Transverse colon (tissue), 4 donors: ENCODE measurements around the gene SHROOM3. TPM values are rescaled to one million over a fixed set of nuclear protein-coding genes. Genes with fewer than 3 reads are reported as not detected.

ENCODE experiments used
- DNase-seq: peaks from one replicate; pipeline ENCODE4 v3.0.0-alpha.2; 2019
- H3K27ac ChIP-seq, 4 donors: fragments of 200-600 bp; sonication (generic); 2 replicates each; pipeline ENCODE4 v1.5.1; 2016 to 2018; ENCODE audit warnings: inconsistent platforms in 4 of 4
- H3K27me3 ChIP-seq: fragments of 200-600 bp; sonication (generic); 2 replicates; pipeline ENCODE4 v1.5.1; 2017; ENCODE audit warnings: inconsistent platforms
- H3K36me3 ChIP-seq, 4 donors: fragments of 200-600 bp; sonication (generic); 2 replicates each; pipeline ENCODE4 v1.5.1; 2017 to 2019; ENCODE audit warnings: inconsistent platforms in 4 of 4
- H3K4me1 ChIP-seq, 4 donors: fragments of 200-600 bp; sonication (generic); 2 replicates each; pipeline ENCODE4 v1.5.1; 2017 to 2020; ENCODE audit warnings: inconsistent platforms in 4 of 4
- H3K4me3 ChIP-seq, 4 donors: fragments of 200-600 bp; sonication (generic); 1 replicate in 1 of 4; 2 replicates in 3 of 4; pipeline versions ENCODE4 v1.5.1 to v1.6.1; 2017 to 2019; ENCODE audit warnings: inconsistent platforms in 4 of 4
- H3K9me3 ChIP-seq, 2 donors: fragments of 200-600 bp; sonication (generic); 2 replicates each; pipeline ENCODE4 v1.5.1; 2017 to 2019; ENCODE audit warnings: inconsistent platforms in 2 of 2
- EP300 ChIP-seq: sonication (generic); formaldehyde crosslinking; IDR thresholded peaks from one replicate; pipeline ENCODE4 v1.6.1; 2017; ENCODE audit warnings: antibody characterized with exemption, low read depth
- POLR2A ChIP-seq: fragments of 450-650 bp; IDR thresholded peaks from one replicate; pipeline ENCODE4 v1.6.1; 2016; ENCODE audit warnings: antibody characterized with exemption, mild to moderate bottlenecking, moderate library complexity
- POLR2AphosphoS5 ChIP-seq, 3 donors: sonication (generic); formaldehyde crosslinking; IDR thresholded peaks; one replicate each; pipeline ENCODE4 v1.6.1; 2016; ENCODE audit warnings: antibody characterized with exemption in 3 of 3
- WGBS, 2 donors: methylation state at CpG; one replicate each; pipeline ENCODE4 v1.1.5; 2018; ENCODE audit warnings: low coverage in 1 of 2; 5-methylcytosine and 5-hydroxymethylcytosine counted together
- in situ Hi-C, 4 donors: fragments of 200-750 bp; cut with MboI; loops; one replicate each; pipeline versions ENCODE4 v1.15.0 to v1.15.1; 2017; ENCODE audit warnings: low sequenced_read_pairs in 3 of 4, low pct_ligation_motif_present in 1 of 4, low pct_unique_long_range_greater_than_20kb in 1 of 4
- intact Hi-C: fragments of 100-400 bp; cut with DNase I; formaldehyde crosslinking; loops from one replicate; pipeline ENCODE4 v1.15.1; 2023; ENCODE audit warnings: low total_unique reads
- total RNA-seq, 4 donors: library from RNA; depleted of rRNA; stranded (reverse); fragments of >200 nt; gene quantifications; one replicate each; pipeline ENCODE4 v1.1.0, GENCODE V29; 2016
- TF ChIP-seq, protein P1 (sequence below), 5 experiments: fragments of 200-600 bp in 3 of 5; fragments of 450-650 bp in 2 of 5; sonication (generic) in 3 of 5; IDR thresholded peaks; 1 replicate in 2 of 5; 2 replicates in 3 of 5; pipeline ENCODE4 v1.5.1; 2016 to 2017; ENCODE audit warnings: antibody characterized with exemption in 5 of 5, inconsistent platforms in 3 of 5, mild to moderate bottlenecking in 2 of 5, moderate library complexity in 1 of 5

Gene SHROOM3
- total RNA-seq, 4 donors from 2014 or later = 182 to 456 (median 437) TPM

GRCh38 chr4:76749355-76749754 lies 314.3 kb downstream of the SHROOM3 start:
- H3K27me3 ChIP-seq = no peaks in the 10 kb centered on the region
- WGBS, 2 donors = 81 to 86% methylated on average over 3 to 4 of the region's 4 CpGs
- H3K36me3 ChIP-seq = peaks cover 0 to 24% (median 1%) of the 10 kb centered on the region in 4 donors
- H3K27ac ChIP-seq = no peak overlapping the region
- DNase-seq = no peak
- in situ Hi-C loops = loop anchor here in 1 of 4 donors (10.0 kb wide), 1 partner anchor 235 kb away; no protein-coding TSS in a partner anchor
- TF ChIP-seq POLR2AphosphoS5 (IDR thresholded peaks at IDR 0.05) (no peak), EP300 (no peak), POLR2A (no peak)
- TF ChIP-seq, protein P1, sequence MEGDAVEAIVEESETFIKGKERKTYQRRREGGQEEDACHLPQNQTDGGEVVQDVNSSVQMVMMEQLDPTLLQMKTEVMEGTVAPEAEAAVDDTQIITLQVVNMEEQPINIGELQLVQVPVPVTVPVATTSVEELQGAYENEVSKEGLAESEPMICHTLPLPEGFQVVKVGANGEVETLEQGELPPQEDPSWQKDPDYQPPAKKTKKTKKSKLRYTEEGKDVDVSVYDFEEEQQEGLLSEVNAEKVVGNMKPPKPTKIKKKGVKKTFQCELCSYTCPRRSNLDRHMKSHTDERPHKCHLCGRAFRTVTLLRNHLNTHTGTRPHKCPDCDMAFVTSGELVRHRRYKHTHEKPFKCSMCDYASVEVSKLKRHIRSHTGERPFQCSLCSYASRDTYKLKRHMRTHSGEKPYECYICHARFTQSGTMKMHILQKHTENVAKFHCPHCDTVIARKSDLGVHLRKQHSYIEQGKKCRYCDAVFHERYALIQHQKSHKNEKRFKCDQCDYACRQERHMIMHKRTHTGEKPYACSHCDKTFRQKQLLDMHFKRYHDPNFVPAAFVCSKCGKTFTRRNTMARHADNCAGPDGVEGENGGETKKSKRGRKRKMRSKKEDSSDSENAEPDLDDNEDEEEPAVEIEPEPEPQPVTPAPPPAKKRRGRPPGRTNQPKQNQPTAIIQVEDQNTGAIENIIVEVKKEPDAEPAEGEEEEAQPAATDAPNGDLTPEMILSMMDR (IDR thresholded peaks at IDR 0.05) = no peak
- no peak overlapping the region for H3K4me3 ChIP-seq
- intact Hi-C loops = loop anchor here (5.0 kb wide), 1 partner anchor 237 kb away; no protein-coding TSS in a partner anchor
- no peaks in the 10 kb centered on the region for H3K9me3 ChIP-seq
- H3K4me1 ChIP-seq = peaks cover 0 to 29% (median 3%) of the 10 kb centered on the region in 4 donors

GRCh38 chr4:76750716-76751115 lies 315.7 kb downstream of the SHROOM3 start:
- intact Hi-C loops = no loop called here

DNA sequence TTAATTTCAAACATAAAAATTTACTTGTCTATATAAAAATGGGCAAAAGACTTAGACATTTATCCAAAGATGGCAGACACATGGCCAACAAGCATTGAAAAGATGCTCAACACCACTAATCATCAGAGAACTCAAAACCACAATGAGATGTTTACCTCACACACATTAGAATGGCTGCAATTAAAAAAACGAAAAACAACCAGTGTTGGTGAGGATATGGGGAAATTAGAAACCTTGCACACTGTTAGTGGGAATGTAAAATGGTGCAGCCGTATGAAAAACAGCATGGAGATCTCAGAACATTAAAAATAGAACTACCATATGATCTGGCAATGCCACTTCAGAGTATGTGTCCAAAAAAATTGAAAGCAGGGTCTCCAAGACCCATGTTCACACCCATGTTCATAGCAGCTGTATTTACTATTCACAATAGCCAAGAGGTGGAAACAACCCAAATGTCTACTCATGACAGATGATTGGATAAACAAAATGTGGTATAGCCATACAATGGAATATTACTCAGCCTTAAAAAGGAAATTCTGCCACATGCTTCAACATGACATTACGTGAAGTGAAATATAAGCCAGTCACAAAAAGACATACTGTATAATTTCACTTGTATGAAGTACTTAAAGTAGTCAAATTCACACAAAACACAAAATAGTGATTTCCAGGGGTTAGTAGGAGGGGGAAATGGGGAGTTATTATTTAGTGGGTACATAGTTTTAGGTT lies 316.7 kb downstream of the SHROOM3 start:
- intact Hi-C loops = no loop called here
- no peaks in the 10 kb centered on the region for H3K27me3 ChIP-seq
- H3K4me1 ChIP-seq = peaks cover 0 to 29% (median 3%) of the 10 kb centered on the region in 4 donors
- in situ Hi-C loops = loop anchor here in 3 of 4 donors (5.0 to 25.0 kb wide), 4 partner anchors 239 to 317 kb away; partner anchors contain the start of gene SHROOM3 (in 1 of the 3)
- TF ChIP-seq POLR2A = no peak
- TF ChIP-seq, protein P1 (IDR thresholded peaks at IDR 0.05) = no peak
- TF ChIP-seq POLR2AphosphoS5 (IDR thresholded peaks at IDR 0.05) = no peak
- no peak for TF ChIP-seq EP300
- peaks cover 0 to 27% (median 5%) of the 10 kb centered on the region in 4 donors for H3K36me3 ChIP-seq
- no peaks in the 10 kb centered on the region for H3K9me3 ChIP-seq
- WGBS, 2 donors = 83 to 97% methylated on average over 2 to 3 of the region's 3 CpGs
- DNase-seq = no peak
- no peak overlapping the region for H3K27ac ChIP-seq
- H3K4me3 ChIP-seq = no peak overlapping the region

More at GRCh38 chr4:76750716-76751115, 315.7 kb downstream of the SHROOM3 start:
- H3K4me1 ChIP-seq = peaks cover 0 to 29% (median 3%) of the 10 kb centered on the region in 4 donors
- H3K27ac ChIP-seq = no peak overlapping the region
- no peak for DNase-seq
- no peak overlapping the region for H3K4me3 ChIP-seq
- in situ Hi-C loops = loop anchor here in 3 of 4 donors (5.0 to 25.0 kb wide), 4 partner anchors 238 to 316 kb away; partner anchors contain the start of gene SHROOM3 (in 1 of the 3)
- H3K27me3 ChIP-seq = no peaks in the 10 kb centered on the region
- no peak for TF ChIP-seq EP300
- TF ChIP-seq, protein P1 (IDR thresholded peaks at IDR 0.05) = no peak
- no peak for TF ChIP-seq POLR2AphosphoS5 (IDR thresholded peaks at IDR 0.05)
- no peak for TF ChIP-seq POLR2A
- no peaks in the 10 kb centered on the region for H3K9me3 ChIP-seq
- peaks cover 0 to 24% (median 1%) of the 10 kb centered on the region in 4 donors for H3K36me3 ChIP-seq
- 84 to 87% methylated on average over 3 of the region's 3 CpGs for WGBS, 2 donors

DNA sequence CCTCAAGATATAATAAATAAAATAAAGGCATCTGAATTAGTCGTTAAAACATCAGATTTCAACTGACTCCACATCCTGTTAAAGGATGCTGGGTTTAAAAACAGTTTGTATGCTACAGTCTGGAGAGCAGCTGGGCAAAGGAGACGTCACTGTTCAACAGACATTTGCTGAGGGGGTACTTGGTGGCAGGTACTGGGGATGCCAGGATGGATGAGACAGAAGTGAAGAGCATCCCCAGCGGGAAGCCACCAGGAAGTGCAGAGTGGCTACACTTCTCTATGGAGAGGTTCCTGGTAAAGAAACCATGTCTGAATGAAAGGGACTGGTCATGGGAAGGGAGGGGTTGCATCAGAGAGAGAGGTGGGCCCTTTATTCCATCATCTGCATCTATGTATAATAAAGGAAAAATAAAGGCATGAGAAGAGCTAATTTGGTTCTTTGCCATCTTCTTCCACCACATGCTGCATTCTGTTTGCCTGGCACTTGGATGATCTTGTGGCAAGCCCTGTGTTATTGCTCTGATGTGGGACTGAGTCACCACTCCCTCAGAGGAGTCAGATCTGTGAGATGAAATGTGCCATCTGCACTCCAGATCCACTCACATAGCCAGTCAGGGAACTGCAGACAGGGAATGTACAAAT lies 318.0 kb downstream of the SHROOM3 start:
- Histone ChIP-seq H3K9me3 (no peaks in the 10 kb centered on the region), H3K4me3 (no peak overlapping the region), H3K27me3 (no peaks in the 10 kb centered on the region), H3K4me1 (peaks cover 0 to 22% (median 3%) of the 10 kb centered on the region in 4 donors), H3K36me3 (peaks cover 0 to 27% (median 6%) of the 10 kb centered on the region in 4 donors), H3K27ac (peak overlapping the region; percentile 14 to 40 (median 39))
- TF ChIP-seq POLR2AphosphoS5 (IDR thresholded peaks at IDR 0.05) (peak; percentile 9 to 49 (median 40)), POLR2A (no peak), EP300 (no peak)
- TF ChIP-seq, protein P1 (IDR thresholded peaks at IDR 0.05) = no peak
- intact Hi-C loops (no loop called here), in situ Hi-C loops (loop anchor here in 3 of 4 donors (5.0 to 25.0 kb wide), 4 partner anchors 241 to 318 kb away; partner anchors contain the start of gene SHROOM3 (in 1 of the 3))
- no peak for DNase-seq
- 47 to 67% methylated on average over 3 of the region's 3 CpGs for WGBS, 2 donors
